ENCODE measurements around the gene ZNF319.
"Not testable (repeated sequence)": the region's sequence is repeated elsewhere in the genome, so short reads cannot be mapped to it uniquely, and the experiment has no call there.

ZNF319 gene

GRCh38 chr16:57996406-57997175, 3.9 kb downstream of the ZNF319 start:
- no peak for DNase-seq

DNA sequence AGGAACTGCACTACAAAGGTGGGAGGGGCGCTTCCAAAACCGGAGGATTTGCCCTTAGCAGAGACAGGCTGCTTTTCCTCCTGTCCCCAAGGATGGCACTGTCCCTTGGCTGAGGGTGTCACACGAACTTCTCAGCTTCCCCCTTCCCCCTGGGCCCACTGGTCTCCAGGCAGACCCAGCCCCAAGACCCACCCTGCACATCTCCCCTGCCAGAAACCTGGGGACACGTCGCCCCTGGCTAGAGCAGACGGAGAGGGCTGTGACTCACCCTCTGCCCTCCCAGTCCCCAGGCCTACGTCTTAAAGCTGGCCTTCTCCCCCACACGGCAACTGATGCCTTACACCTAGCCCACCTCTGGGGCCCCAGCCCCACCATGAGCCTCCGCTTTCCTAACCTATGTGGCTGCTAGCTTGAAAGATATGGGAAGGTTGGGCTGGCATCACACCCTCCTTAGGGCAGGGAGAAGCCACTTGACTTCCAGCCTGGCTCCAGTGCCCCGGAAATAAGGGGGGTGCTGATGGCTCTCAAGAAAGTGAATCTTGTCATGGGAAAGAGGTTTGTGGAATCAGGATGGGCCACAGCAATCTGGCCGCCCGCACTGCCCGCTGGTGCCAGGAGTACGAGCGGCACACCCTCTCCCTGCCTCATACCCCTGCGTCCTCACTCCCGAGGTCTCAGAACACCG, 4.6 kb downstream of the ZNF319 start:
- DNase-seq, result no peak

DNA sequence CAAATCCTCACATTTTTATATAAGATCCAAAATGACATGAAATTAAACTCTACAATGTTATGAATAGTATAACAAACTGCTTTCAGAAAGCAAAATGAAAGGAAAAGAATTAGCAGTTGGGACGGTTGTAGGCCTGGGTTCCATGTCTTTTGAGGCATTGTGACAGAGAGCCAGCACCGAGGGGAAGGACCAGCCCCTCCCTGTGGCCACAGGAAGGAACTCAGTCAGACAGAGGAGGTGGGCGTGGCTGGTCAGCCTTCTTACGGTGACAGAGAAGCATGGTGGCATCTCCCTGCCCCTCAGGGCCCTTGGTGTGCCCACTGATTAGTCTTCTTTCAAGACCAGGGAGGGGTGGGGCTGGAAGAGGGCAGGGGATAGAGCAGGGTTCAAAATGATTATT, 5.7 kb downstream of the ZNF319 start:
- DNase-seq, result no peak

DNA sequence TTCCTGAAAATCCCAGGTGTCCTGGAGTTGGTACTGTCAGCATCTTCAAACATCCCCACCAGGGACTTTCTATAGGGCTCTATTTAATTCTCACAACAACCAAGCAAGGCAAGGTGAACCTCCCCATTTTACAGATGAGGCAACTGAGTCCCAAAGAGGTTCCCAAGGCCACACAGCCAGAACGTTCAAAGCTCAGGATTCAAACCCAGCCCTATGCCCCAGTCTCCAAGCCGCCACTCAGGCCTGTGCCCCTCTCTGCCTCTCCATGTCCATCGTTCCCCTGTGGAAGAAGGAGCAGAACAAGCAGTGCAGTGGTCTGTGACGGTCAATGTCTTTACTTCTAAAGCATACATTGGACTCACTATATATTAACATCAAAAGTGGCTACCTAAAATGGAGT, 6.1 kb downstream of the ZNF319 start:
- no peak for DNase-seq

GRCh38 chr16:57993897-57994296, 6.6 kb downstream of the ZNF319 start:
- DNase-seq, result no peak

DNA sequence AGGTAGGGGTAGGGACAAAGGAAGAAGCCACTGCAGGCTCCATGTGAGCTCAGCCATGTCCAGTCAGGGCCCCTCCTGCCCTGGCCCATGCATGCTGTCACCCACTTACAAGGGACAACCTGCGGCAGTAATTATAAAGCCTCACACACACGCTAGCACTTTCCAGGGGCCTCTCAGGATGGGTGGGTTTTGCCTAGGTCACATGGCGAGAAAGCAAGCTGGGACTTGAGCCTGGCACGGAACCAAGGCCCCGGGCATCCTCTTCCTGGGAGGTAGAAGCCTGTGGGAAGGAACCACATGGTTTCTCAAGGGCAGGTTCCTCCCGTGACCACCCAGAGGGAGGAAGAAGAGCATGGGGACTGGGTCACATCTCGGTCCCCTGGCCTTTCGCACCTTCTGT, 7.0 kb downstream of the ZNF319 start:
- DNase-seq, result no peak

DNA sequence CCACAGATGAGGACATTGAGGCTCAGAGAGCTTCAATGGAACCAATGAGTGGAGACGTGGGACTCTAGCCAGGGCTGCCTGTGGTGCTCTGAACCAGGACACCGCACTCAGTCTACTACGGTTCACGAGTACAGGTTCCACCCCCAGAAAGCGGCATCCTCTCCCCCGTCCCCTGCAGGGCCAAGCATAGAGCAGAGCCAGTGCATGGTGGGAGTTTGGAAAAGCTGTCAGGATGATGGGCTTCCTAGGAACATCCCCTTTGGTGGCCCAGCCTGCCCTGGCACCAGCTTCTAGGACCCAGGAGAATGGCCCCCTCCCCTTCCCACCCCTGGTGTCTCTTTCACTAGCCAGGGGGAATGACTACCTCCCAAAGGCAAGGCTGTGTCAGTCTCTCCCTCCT, 8.4 kb downstream of the ZNF319 start:
- DNase-seq, result no peak

- DNase-seq, result no peak
Measured at GRCh38 chr16:57991551-57992059, 8.9 kb downstream of the ZNF319 start.

DNA sequence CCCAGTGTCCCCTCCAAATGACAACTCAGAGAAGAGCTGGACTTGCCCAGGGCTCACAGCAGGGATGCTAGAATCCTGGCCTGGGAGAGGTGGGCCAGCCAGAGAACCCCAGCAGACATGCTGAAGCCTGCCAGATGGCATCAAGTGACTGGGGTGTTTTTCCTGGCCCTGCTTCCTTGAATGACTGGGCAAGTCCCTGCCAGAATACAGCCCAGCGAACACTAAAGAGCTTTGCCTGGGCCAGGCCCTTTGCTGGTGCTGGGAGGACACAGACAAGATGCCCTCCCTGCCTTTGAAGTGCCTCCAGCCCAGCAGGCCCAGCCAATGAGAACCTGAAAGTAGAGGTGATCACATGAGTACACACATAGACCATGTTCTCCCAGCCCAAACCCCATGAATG, 11.5 kb downstream of the ZNF319 start:
- no peak for DNase-seq

DNA sequence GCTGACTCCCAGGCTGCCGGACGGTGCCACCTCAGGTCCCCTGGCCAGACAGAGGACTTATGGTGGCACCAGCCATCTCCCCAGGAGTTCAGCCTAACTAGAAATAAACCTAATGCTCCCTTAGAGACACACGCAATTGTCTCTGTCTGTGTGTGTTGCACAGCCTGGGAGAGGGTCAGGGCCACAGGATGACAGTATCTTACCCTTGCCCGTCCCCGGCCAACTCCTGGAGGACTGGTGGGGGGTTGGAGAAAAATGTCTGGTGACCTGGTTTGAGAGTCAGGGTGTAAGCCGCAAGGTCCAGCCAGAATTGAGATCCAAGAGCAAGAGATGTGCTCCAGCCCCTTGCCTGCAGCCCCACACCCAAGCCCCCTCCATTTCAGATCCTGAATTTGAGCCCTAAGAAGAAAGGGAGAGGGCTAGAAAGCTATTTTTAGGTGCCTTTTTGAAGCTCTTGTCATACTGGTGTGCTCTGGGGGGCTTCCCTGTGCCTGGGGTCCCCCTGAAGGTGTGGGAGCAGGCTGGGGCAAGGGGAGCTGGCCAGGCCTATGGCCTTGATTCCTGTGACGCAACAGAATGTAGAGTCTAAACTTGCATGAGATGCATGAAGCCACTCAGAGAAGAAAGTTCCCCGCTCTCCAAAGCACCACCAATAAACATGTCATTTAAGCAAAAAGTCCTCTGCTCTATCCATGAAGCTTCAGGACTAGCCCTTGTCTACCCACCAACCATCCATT, 12.9 kb downstream of the ZNF319 start:
- no peak for DNase-seq

GRCh38 chr16:57986196-57986595, 14.3 kb downstream of the ZNF319 start:
- DNase-seq, result no peak

GRCh38 chr16:57985204-57986181, 15.0 kb downstream of the ZNF319 start:
- DNase-seq, result no peak

- DNase-seq, result no peak
Measured at GRCh38 chr16:57984443-57985203, 15.8 kb downstream of the ZNF319 start.

GRCh38 chr16:57982385-57982784, 18.1 kb downstream of the ZNF319 start:
- no peak for DNase-seq

- no peak for DNase-seq
Measured at GRCh38 chr16:57981636-57982035, 18.8 kb downstream of the ZNF319 start.

DNA sequence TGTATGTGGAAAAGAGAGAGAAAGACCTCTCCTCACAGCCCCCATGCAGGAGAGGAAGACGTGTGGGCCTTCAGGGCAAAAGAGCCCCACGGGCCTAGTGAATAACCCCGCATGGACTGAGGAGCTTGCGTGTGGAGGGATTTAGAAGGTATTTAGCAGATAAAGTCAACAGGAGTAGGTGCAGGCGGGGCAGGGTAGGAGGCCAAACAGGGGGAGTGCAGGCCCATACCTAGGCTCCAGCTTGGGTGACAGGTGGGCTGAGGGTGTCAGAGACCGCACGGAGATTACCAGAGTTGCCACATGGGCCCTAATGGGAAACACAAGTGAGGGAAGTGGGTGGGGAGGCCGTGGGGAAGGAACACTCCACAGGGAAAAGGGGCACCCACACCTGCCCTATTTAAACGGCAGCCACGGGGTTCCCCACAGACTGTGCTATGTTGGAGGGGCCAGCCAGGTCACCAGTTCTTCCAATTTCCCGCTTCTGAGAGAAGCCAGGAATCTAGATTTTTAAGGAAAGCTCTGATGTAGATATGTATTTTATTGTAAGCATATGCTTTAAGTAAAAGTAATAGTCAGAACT, 21.4 kb downstream of the ZNF319 start:
- no peak for DNase-seq

- not testable (repeated sequence) for DNase-seq
Measured at GRCh38 chr16:57978070-57978465, 22.4 kb downstream of the ZNF319 start.

DNA sequence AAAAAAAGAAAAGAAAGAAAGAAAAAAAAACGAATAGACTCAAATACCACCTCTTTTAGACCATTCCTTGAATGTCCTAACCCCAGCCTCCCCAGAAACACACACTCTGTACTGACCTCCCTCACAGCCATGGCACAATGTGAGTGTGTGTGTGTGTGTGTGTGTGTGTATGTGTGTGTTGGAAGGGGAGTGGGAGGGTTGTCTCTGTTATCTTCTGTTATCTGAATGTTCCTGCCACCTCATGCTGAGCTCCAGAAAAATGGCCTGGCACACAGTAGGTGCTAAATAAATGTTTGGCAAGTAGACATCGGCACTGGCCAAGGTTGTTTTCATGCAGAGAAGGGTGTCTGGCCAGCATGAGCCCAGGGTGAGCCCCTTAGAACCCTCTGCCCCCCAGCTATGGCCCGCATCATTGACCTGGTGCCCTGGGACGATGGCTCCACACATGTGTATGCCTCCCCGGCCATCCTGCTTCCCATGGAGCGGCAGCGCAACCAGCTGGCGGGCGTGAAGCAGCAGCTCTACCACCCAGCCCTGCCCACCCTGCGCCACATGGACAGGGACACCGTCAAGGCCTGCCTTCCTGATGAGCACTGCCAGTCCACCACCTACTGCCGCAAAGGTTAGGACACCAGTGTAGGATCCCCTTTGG, 22.9 kb downstream of the ZNF319 start:
- no peak for DNase-seq

- no peak for DNase-seq
Measured at GRCh38 chr16:57976331-57976796, 24.1 kb downstream of the ZNF319 start.

- DNase-seq, result no peak
Measured at GRCh38 chr16:57972306-57972705, 28.2 kb downstream of the ZNF319 start.

GRCh38 chr16:57971848-57972247, 28.6 kb downstream of the ZNF319 start:
- no peak for DNase-seq
